ENCODE results near the gene KANSL1. TPM values are rescaled to one million over a fixed set of nuclear protein-coding genes. Genes with fewer than 3 reads are reported as not detected.
A peak's percentile ranks its signal among the peaks of the same experiment; 100 is the strongest.

KANSL1 gene
- total and polyA plus RNA-seq, 9 of the 15 experiments (the other 6 are each of a cell fraction or from before 2014, with no cell fraction given): 3.6 to 55.4 (median 31.8) TPM

GRCh38 chr17:46191322-46192188 is 1.7 kb downstream of the KANSL1 start (continued):
- no peak for TF ChIP-seq STAT6 (CRISPR knock-in tag; IDR thresholded peaks at IDR 0.05)
- TF ChIP-seq ZKSCAN8 (CRISPR knock-in tag; IDR thresholded peaks at IDR 0.05): no peak
- no peak for TF ChIP-seq ZNF316 (IDR thresholded peaks at IDR 0.05)
- TF ChIP-seq ZNF398 (CRISPR knock-in tag; IDR thresholded peaks at IDR 0.05): no peak
- peak; percentile 89 for TF ChIP-seq USF1 (CRISPR knock-in tag; IDR thresholded peaks at IDR 0.05)
- peak; percentile 48 for TF ChIP-seq NBN (IDR thresholded peaks at IDR 0.05; ENCODE audit: low read depth)
- TF ChIP-seq ELK3 (CRISPR knock-in tag; IDR thresholded peaks at IDR 0.05): no peak
- TF ChIP-seq CEBPB (tag; IDR thresholded peaks at IDR 0.05): peak; percentile 96
- no peak for TF ChIP-seq POLR3G (IDR thresholded peaks at IDR 0.05; ENCODE audit: extremely low read depth, insufficient read length, insufficient replicate concordance)
- TF ChIP-seq SIN3A (IDR thresholded peaks at IDR 0.05; ENCODE audit: borderline replicate concordance in 2 of 2, control insufficient read depth in 1 of 2, low read depth in 2 of 2, low read length in 2 of 2): peak; percentile 52 to 88; a peak in 3 of 4 replicates
- TF ChIP-seq CBX2 (IDR thresholded peaks at IDR 0.05; ENCODE audit: insufficient read depth, low read length, poor library complexity, severe bottlenecking): no peak
- TF ChIP-seq ZNF740 (CRISPR knock-in tag; IDR thresholded peaks at IDR 0.05): 0 out of 2 replicates have a peak, but pooled peaks have one; percentile 43
- peak in 1 of 2 experiments; percentile 78; a peak in 2 of 4 replicates for TF ChIP-seq ZNF740 (tag; IDR thresholded peaks at IDR 0.05)
- TF ChIP-seq EGR1 (conservative IDR thresholded peaks at IDR 0.05): no peak
- no peak for TF ChIP-seq ZNF146 (CRISPR knock-in tag; IDR thresholded peaks at IDR 0.05; ENCODE audit: unreplicated experiment)
- no peak for TF ChIP-seq GABPB1 (CRISPR knock-in tag; IDR thresholded peaks at IDR 0.05)
- peak; percentile 92 for TF ChIP-seq RAD51 (IDR thresholded peaks at IDR 0.05; ENCODE audit: borderline replicate concordance, low read depth)

Measured in K562 (cell line).